ENCODE results near the gene VSTM2B.

DNA sequence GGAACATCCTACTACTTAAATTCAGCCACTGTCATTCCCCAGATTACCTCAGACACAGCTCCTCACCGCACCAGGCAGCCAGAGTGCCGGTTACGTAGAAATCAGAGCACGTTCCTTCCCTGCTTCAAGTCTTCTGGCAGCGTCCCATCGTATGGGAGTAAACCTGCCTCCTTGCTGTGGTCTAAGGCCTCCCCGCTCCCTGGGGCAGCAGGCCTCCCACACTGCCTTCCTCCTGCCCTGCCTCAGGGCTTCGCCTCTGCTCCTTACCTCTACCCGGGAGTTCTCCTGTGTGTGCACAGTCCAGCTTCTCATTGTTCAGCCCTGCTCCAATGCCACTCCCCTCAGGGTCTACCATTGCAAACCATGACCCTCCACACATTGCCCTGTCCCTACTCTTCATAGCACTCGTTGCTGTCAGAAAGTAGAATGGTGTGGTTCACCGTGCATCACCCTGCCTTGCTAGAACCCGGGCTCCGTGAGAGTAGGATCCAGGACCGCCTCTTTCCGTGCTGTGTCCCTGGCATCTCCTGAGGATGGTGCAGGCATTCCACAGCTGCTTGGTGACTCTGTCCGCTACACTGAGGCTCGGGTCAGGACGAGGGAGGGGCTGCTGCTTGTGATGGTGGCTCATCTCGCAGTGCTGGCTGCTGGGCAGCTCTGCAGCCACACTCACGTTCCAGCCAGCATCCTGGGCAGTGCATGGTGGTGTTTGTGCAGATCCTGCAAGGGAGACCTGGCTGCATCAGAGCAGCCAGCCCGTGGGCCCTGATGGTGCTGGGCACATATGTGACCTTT, 87.2 kb downstream of the VSTM2B start:
- TF ChIP-seq, protein P1, sequence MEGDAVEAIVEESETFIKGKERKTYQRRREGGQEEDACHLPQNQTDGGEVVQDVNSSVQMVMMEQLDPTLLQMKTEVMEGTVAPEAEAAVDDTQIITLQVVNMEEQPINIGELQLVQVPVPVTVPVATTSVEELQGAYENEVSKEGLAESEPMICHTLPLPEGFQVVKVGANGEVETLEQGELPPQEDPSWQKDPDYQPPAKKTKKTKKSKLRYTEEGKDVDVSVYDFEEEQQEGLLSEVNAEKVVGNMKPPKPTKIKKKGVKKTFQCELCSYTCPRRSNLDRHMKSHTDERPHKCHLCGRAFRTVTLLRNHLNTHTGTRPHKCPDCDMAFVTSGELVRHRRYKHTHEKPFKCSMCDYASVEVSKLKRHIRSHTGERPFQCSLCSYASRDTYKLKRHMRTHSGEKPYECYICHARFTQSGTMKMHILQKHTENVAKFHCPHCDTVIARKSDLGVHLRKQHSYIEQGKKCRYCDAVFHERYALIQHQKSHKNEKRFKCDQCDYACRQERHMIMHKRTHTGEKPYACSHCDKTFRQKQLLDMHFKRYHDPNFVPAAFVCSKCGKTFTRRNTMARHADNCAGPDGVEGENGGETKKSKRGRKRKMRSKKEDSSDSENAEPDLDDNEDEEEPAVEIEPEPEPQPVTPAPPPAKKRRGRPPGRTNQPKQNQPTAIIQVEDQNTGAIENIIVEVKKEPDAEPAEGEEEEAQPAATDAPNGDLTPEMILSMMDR (conservative IDR thresholded peaks at IDR 0.05 in 1 of 2, IDR thresholded peaks at IDR 0.05 in 1 of 2; ENCODE audit: extremely low read depth in 1 of 2, insufficient read depth in 1 of 2, low read depth in 1 of 2, low read length in 2 of 2), result no peak
- no peak for TF ChIP-seq EZH2 (IDR thresholded peaks at IDR 0.05; ENCODE audit: borderline replicate concordance, low read length)
